ENCODE results near the gene SNX21.
A peak's percentile ranks its signal among the peaks of the same experiment; 100 is the strongest.
"Not testable (repeated sequence)": the region's sequence is repeated elsewhere in the genome, so short reads cannot be mapped to it uniquely, and the experiment has no call there.

Gene SNX21

GRCh38 chr20:45848969-45849582, 15.5 kb downstream of the SNX21 start:
- FAIRE-seq, result no peak

GRCh38 chr20:45850238-45850637, 16.6 kb downstream of the SNX21 start:
- DNase-seq (ENCODE audit: low spot score), result no peak
- FAIRE-seq, result no peak

More at GRCh38 chr20:45848969-45849582, 15.5 kb downstream of the SNX21 start:
- no peak for DNase-seq (ENCODE audit: low spot score)

GRCh38 chr20:45850926-45851325, 17.3 kb downstream of the SNX21 start:
- no peak for FAIRE-seq

GRCh38 chr20:45851501-45851900, 17.9 kb downstream of the SNX21 start:
- FAIRE-seq (no peak), DNase-seq (ENCODE audit: low spot score) (no peak)

More at GRCh38 chr20:45850926-45851325, 17.3 kb downstream of the SNX21 start:
- DNase-seq (ENCODE audit: low spot score), result no peak

GRCh38 chr20:45852326-45852725, 18.7 kb downstream of the SNX21 start:
- DNase-seq (ENCODE audit: low spot score) (no peak), FAIRE-seq (no peak)

- DNase-seq (ENCODE audit: low spot score) (no peak), FAIRE-seq (no peak)
These were observed 19.9 kb downstream of the SNX21 start for GRCh38 chr20:45853484-45853883.

GRCh38 chr20:45857114-45857881, 23.7 kb downstream of the SNX21 start, which contains the start of the genes ACOT8 and ZSWIM3:
Gene ACOT8, minus strand, starts transcription at chr20:45857392. Its CDS starts 77 bp downstream, at chr20:45857315.
Gene ZSWIM3, plus strand, starts transcription at chr20:45857614. Its CDS starts 212 bp downstream, at chr20:45857826.
- FAIRE-seq (peak; percentile 83), DNase-seq (ENCODE audit: low spot score) (peak; percentile 100)

GRCh38 chr20:45857882-45858216, 24.2 kb downstream of the SNX21 start:
- no peak for DNase-seq (ENCODE audit: low spot score)

GRCh38 chr20:45859916-45860315, 26.3 kb downstream of the SNX21 start:
- FAIRE-seq (no peak), DNase-seq (ENCODE audit: low spot score) (no peak)

More at GRCh38 chr20:45857882-45858216, 24.2 kb downstream of the SNX21 start:
- FAIRE-seq, result no peak

- FAIRE-seq, result no peak
- no peak for DNase-seq (ENCODE audit: low spot score)
These were observed 27.1 kb downstream of the SNX21 start for GRCh38 chr20:45860560-45861220.

- peak; percentile 26 for DNase-seq (ENCODE audit: low spot score)
- FAIRE-seq, result no peak
These were observed 27.8 kb downstream of the SNX21 start for GRCh38 chr20:45861221-45862075.

GRCh38 chr20:45863543-45864470, 30.2 kb downstream of the SNX21 start:
- DNase-seq (ENCODE audit: low spot score) (no peak), FAIRE-seq (no peak)

- FAIRE-seq (no peak), DNase-seq (ENCODE audit: low spot score) (no peak)
These were observed 32.9 kb downstream of the SNX21 start for GRCh38 chr20:45866454-45866853.

- DNase-seq (ENCODE audit: low spot score) (no peak), FAIRE-seq (no peak)
These were observed 33.7 kb downstream of the SNX21 start for GRCh38 chr20:45867136-45867818.

- FAIRE-seq, result no peak
- DNase-seq (ENCODE audit: low spot score), result peak; percentile 48
These were observed 34.2 kb downstream of the SNX21 start for GRCh38 chr20:45867819-45868176.

- DNase-seq (ENCODE audit: low spot score), result no peak
- no peak for FAIRE-seq
These were observed 39.0 kb downstream of the SNX21 start for GRCh38 chr20:45872626-45873025.

- FAIRE-seq (no peak), DNase-seq (ENCODE audit: low spot score) (no peak)
These were observed 40.0 kb downstream of the SNX21 start for GRCh38 chr20:45873409-45874103.

- not testable (repeated sequence) for FAIRE-seq; DNase-seq (ENCODE audit: low spot score)
These were observed 40.5 kb downstream of the SNX21 start for GRCh38 chr20:45874104-45874481.

- FAIRE-seq, result no peak
These were observed 41.0 kb downstream of the SNX21 start for GRCh38 chr20:45874576-45874975.

More at GRCh38 chr20:45874576-45874975, 41.0 kb downstream of the SNX21 start:
- no peak for DNase-seq (ENCODE audit: low spot score)
